ENCODE measurements around the gene CCDC74A. TPM values are rescaled to one million over a fixed set of nuclear protein-coding genes. Genes with fewer than 3 reads are reported as not detected.

The CCDC74A gene
- total RNA-seq: 10.4 TPM

DNA sequence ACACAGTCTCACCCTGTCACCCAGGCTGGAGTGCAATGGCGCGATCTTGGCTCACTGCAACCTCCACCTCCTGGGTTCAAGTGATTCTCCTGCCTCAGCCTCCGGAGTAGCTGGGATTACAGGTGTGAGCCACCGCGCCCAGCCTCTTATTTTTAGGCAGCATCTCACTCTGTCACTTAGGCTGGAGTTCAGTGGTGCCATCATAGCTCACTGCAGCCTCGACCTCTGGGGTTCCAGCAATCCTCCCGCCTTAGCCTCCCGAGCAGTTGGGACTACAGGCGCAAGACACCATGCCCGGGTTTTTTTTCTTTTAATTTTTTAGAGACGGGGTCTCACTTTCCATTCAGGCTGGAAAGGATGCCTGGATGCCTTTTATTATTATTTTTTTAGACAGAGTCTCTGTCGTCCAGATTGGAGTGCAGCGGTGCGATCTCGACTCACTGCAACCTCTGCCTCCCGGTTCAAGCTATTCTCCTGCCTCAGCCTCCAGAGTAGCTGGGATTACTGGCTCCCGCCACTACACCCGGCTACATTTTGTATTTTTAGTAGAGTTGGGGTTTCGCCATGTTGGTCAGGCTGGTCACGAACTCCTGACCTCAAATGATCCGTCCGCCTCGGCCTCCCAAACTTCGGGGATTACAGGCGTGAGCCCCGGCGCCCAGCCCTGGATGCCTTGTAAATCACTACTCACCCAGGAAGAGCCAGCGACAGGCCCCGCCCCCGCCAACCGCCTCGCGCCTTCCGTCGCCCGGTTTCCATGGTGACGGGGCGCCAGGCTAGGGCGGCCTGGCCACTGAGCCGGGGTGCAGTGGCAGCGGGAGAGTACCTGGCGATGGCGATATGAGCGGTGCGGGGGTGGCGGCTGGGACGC lies at the start of gene CCDC74A:
Gene CCDC74A, plus strand, starts transcription at position 758 of the 871 bp plus-strand sequence. Its CDS starts 83 bp downstream, at position 841.

DNA sequence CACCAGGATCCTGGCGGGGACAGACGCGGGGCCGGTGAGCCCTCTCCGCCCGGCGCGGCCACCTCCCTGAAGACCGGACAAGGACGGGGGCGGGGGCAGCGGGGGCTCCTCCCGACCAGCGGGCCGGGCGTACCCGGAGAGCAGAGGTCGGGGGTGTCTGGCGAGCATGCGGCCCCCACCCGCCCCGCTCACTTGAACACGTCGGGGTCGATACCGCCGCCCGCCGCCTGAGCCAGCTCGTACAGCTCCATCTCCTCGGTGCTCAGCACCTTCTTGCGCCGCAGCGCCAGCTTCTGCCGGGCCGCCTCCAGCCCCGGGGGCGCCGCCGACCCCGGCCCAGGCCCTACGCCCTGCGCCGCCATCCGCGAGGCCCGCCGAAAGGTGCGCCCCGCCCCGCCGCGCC lies 35.7 kb upstream of the CCDC74A start, which contains the start of gene MZT2A:
Gene MZT2A, minus strand, starts transcription at position 383 of the 403 bp plus-strand sequence. Its CDS starts 21 bp downstream, at position 362.

Other genes starting within 250 kb of the CCDC74A start
- 3.0 TPM for gene RAB6D, start 163.7 kb upstream of the CCDC74A start, total RNA-seq
- gene TUBA3D, start 51.8 kb upstream of the CCDC74A start, total RNA-seq: not detected
- gene MZT2A, start 35.5 kb upstream of the CCDC74A start, total RNA-seq: 60.7 TPM

All from diencephalon (tissue), 1 donor.